Measurements from ENCODE around the gene EP300.

DNA sequence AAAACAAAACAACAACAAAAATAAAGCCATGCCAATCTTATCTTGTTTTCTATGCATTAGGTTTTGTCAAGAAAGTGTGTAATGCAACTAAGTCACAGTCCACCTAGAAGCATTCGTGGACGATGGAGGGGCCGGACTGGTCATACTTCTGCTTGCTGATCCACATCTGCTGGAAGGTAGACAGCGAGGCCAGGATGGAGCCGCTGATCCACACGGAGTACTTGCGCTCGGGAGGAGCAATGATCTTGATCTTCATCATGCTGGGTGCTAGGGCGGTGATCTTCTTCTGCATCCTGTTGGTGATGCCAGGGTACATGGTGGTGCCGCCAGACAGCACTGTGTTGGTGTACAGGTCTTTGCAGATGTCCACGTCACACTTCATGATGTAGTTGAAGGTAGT is 18.3 kb upstream of the EP300 start:
- no peak for TF ChIP-seq CTCF (conservative IDR thresholded peaks at IDR 0.05; ENCODE audit: low read depth, low read length)
- no peak for TF ChIP-seq EZH2phosphoT487 (IDR thresholded peaks at IDR 0.05; ENCODE audit: borderline replicate concordance, low read length)
- no peak for TF ChIP-seq EZH2 (IDR thresholded peaks at IDR 0.05; ENCODE audit: low read length, unreplicated experiment)
